Stimulated activated CD8-positive, alpha-beta memory T cell treated with anti-CD3 and anti-CD28 coated beads, Interleukin-2, amount 100 ng/mL, for 1 hour (primary cell): ENCODE data around the gene LONP1.
"Not testable (repeated sequence)": the region's sequence is repeated elsewhere in the genome, so short reads cannot be mapped to it uniquely, and the experiment has no call there.

Experiments used
- DNase-seq, 2 donors: peaks; one replicate each; pipeline ENCODE4 v3.0.0-alpha.2; 2020; ENCODE audit warnings: low read depth in 2 of 2

The LONP1 gene

GRCh38 chr19:5719961-5720790 is at the start of gene LONP1, which contains the start of gene CATSPERD:
Gene LONP1, minus strand, starts transcription at chr19:5720146. Its CDS starts 14 bp downstream, at chr19:5720132.
Gene CATSPERD, plus strand, starts transcription at chr19:5720637. Its CDS starts 101 bp downstream, at chr19:5720738.
- DNase-seq = peak; percentile 95 to 97

- DNase-seq = no peak
Observed at GRCh38 chr19:5767949-5768348, 48.0 kb upstream of the LONP1 start.

- no peak for DNase-seq
Observed at GRCh38 chr19:5765220-5765619, 45.3 kb upstream of the LONP1 start.

GRCh38 chr19:5762608-5763217 is 42.8 kb upstream of the LONP1 start:
- DNase-seq = no peak

- DNase-seq = no peak
Observed at GRCh38 chr19:5753743-5754142, 33.8 kb upstream of the LONP1 start.

- no peak for DNase-seq
Observed at GRCh38 chr19:5751709-5752108, 31.8 kb upstream of the LONP1 start.

- DNase-seq = no peak
Observed at GRCh38 chr19:5749505-5749904, 29.6 kb upstream of the LONP1 start.

- not testable (repeated sequence) for DNase-seq
Observed at GRCh38 chr19:5748920-5749319, 29.0 kb upstream of the LONP1 start.

GRCh38 chr19:5744999-5745398 is 25.1 kb upstream of the LONP1 start:
- DNase-seq = not testable (repeated sequence)

- DNase-seq = no peak
Observed at GRCh38 chr19:5743630-5744029, 23.7 kb upstream of the LONP1 start.

GRCh38 chr19:5742051-5742450 is 22.1 kb upstream of the LONP1 start:
- DNase-seq = no peak

- no peak for DNase-seq
Observed at GRCh38 chr19:5738423-5738822, 18.5 kb upstream of the LONP1 start.

GRCh38 chr19:5733172-5733571 is 13.2 kb upstream of the LONP1 start:
- not testable (repeated sequence) for DNase-seq

GRCh38 chr19:5727453-5728050 is 7.6 kb upstream of the LONP1 start:
- no peak for DNase-seq

- no peak for DNase-seq
Observed at GRCh38 chr19:5719274-5719960, 529 bp downstream of the LONP1 start.

- no peak for DNase-seq
Observed at GRCh38 chr19:5718579-5719273, 1.2 kb downstream of the LONP1 start.

GRCh38 chr19:5718037-5718578 is 1.8 kb downstream of the LONP1 start:
- DNase-seq = no peak

GRCh38 chr19:5717215-5717935 is 2.6 kb downstream of the LONP1 start:
- no peak for DNase-seq

- no peak for DNase-seq
Observed at GRCh38 chr19:5714816-5715215, 5.1 kb downstream of the LONP1 start.

GRCh38 chr19:5713228-5713627 is 6.7 kb downstream of the LONP1 start:
- no peak for DNase-seq
